ENCODE measurements around the gene KCTD1. TPM values are rescaled to one million over a fixed set of nuclear protein-coding genes. Genes with fewer than 3 reads are reported as not detected.

The KCTD1 gene
- polyA plus RNA-seq, 4 donors: 1.8 to 5.8 (median 3.2) TPM

DNA sequence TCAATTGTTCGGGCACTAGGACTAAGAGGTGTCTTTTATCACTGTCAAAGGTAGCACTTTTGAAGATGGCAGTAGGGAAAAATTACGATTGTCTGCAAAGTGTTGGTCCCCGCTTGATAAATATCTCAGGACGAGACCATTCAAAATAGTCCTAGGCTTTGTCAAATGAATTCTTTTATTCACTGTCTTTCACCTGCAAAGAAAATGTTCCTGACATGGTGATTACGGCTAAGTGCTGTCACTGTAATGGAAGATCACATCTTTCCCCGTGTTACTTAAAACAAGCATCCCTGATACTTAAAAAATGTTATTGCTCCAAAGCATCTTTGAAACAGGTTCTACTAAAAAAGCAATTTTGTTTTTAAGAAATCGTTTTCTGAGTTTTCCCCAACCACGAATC, 71.7 kb downstream of the KCTD1 start:
- DNase-seq: no peak
- Histone ChIP-seq H3K27ac (ENCODE audit: low read depth in 1 of 3, low read length in 2 of 3) (no peak overlapping the region), H3K9me3 (ENCODE audit: control insufficient read depth in 2 of 2, insufficient read depth in 1 of 2, low read depth in 1 of 2, low read length in 1 of 2) (no peaks in the 10 kb centered on the region), H3K4me1 (ENCODE audit: control insufficient read depth in 3 of 3, insufficient read depth in 2 of 3, low read depth in 1 of 3, low read length in 2 of 3) (peaks cover 0 to 13% (median 0%) of the 10 kb centered on the region in 3 donors), H3K36me3 (ENCODE audit: control insufficient read depth in 3 of 3, insufficient read depth in 2 of 3, low read depth in 1 of 3, low read length in 3 of 3) (peaks cover 0 to 6% (median 0%) of the 10 kb centered on the region in 3 donors), H3K4me3 (ENCODE audit: low read depth in 1 of 3, low read length in 3 of 3) (no peak overlapping the region), H3K27me3 (ENCODE audit: control insufficient read depth in 3 of 3, insufficient read depth in 3 of 3, low read length in 3 of 3) (no peaks in the 10 kb centered on the region)
- FAIRE-seq: no peak
- 93 to 96% (median 94%) methylated on average over 8 of the region's 8 CpGs for WGBS, 3 donors

DNA sequence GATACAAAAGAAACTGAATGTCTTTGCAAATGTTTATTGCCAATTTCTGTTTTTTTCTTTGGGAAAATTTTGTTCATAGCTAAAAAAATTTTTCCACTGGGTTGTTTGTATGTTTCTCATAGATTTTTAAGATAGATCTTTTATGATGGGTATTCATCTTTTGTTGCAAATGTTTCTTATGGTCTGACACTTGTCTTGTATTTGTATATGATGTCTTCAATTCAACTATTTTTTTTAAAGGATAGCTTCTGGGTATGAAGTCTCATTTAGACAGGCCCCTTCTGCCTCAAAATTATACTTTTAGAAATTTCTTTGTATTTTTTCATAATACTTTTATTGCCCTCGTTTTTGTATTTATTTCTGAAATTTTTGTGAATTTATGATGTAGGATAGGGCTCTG, 73.8 kb downstream of the KCTD1 start:
- peaks cover 0 to 6% (median 0%) of the 10 kb centered on the region in 3 donors for H3K36me3 ChIP-seq (ENCODE audit: control insufficient read depth in 3 of 3, insufficient read depth in 2 of 3, low read depth in 1 of 3, low read length in 3 of 3)
- H3K27me3 ChIP-seq (ENCODE audit: control insufficient read depth in 3 of 3, insufficient read depth in 3 of 3, low read length in 3 of 3): no peaks in the 10 kb centered on the region
- H3K9me3 ChIP-seq (ENCODE audit: control insufficient read depth in 2 of 2, insufficient read depth in 1 of 2, low read depth in 1 of 2, low read length in 1 of 2): no peaks in the 10 kb centered on the region
- FAIRE-seq (no peak), DNase-seq (no peak)
- no peak overlapping the region for H3K4me3 ChIP-seq (ENCODE audit: low read depth in 1 of 3, low read length in 3 of 3)
- H3K27ac ChIP-seq (ENCODE audit: low read depth in 1 of 3, low read length in 2 of 3): no peak overlapping the region
- no peaks in the 10 kb centered on the region for H3K4me1 ChIP-seq (ENCODE audit: control insufficient read depth in 3 of 3, insufficient read depth in 2 of 3, low read depth in 1 of 3, low read length in 2 of 3)
- WGBS, 3 donors: 68 to 89% (median 83%) methylated on average over 1 of the region's 1 CpG

DNA sequence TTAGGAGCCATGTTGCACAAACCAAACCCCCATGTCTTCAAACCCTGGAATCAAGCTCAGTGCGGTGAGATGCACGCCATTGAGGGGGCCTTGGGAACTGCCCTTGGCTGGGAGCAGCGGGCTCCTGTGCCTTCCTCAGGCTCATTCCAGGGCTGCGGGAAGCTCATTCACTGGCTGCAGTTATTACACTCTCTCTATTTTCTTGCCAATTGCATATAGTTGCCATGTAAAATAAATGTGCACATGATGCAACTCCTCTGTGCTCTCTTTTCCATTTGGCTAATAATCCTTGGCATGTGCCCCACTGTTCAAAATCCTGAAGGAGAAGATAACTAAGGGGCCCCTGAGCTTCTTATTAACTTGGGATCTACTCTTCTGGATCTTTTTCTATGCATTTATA, 74.7 kb downstream of the KCTD1 start:
- Histone ChIP-seq H3K27ac (ENCODE audit: low read depth in 1 of 3, low read length in 2 of 3) (no peak overlapping the region), H3K36me3 (ENCODE audit: control insufficient read depth in 3 of 3, insufficient read depth in 2 of 3, low read depth in 1 of 3, low read length in 3 of 3) (peaks cover 0 to 6% (median 0%) of the 10 kb centered on the region in 3 donors), H3K4me1 (ENCODE audit: control insufficient read depth in 3 of 3, insufficient read depth in 2 of 3, low read depth in 1 of 3, low read length in 2 of 3) (peaks cover 0 to 5% (median 0%) of the 10 kb centered on the region in 3 donors), H3K4me3 (ENCODE audit: low read depth in 1 of 3, low read length in 3 of 3) (no peak overlapping the region), H3K9me3 (ENCODE audit: control insufficient read depth in 2 of 2, insufficient read depth in 1 of 2, low read depth in 1 of 2, low read length in 1 of 2) (no peaks in the 10 kb centered on the region), H3K27me3 (ENCODE audit: control insufficient read depth in 3 of 3, insufficient read depth in 3 of 3, low read length in 3 of 3) (no peaks in the 10 kb centered on the region)
- 87 to 97% (median 91%) methylated on average over 4 of the region's 4 CpGs for WGBS, 3 donors
- DNase-seq: peak in 1 of 2 donors; percentile 38
- FAIRE-seq: no peak

DNA sequence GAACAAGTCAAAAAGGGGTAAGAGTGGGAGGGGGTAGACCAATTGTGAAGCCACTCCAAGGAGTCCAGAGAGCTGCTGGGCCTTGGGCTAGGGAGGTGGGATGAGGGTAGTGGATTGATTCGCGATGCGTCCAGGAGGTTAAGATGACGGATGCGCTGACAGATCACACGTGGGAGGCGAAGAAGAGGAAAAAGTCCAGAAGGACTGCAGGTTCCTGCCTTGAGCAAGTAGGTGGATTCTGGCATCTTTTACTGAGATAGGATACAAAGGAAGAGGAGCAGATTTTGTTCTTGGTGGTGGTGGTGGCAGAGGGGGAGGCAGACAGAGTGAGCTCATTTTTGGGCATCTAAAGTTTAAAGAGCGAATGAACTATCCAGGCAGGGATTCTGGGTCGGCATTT, 76.5 kb downstream of the KCTD1 start:
- H3K9me3 ChIP-seq (ENCODE audit: control insufficient read depth in 2 of 2, insufficient read depth in 1 of 2, low read depth in 1 of 2, low read length in 1 of 2): no peaks in the 10 kb centered on the region
- H3K4me1 ChIP-seq (ENCODE audit: control insufficient read depth in 3 of 3, insufficient read depth in 2 of 3, low read depth in 1 of 3, low read length in 2 of 3): peaks cover 0 to 5% (median 0%) of the 10 kb centered on the region in 3 donors
- no peak overlapping the region for H3K4me3 ChIP-seq (ENCODE audit: low read depth in 1 of 3, low read length in 3 of 3)
- DNase-seq: no peak
- no peak overlapping the region for H3K27ac ChIP-seq (ENCODE audit: low read depth in 1 of 3, low read length in 2 of 3)
- WGBS, 3 donors: 92 to 95% (median 94%) methylated on average over 9 of the region's 9 CpGs
- peaks cover 0 to 6% (median 0%) of the 10 kb centered on the region in 3 donors for H3K36me3 ChIP-seq (ENCODE audit: control insufficient read depth in 3 of 3, insufficient read depth in 2 of 3, low read depth in 1 of 3, low read length in 3 of 3)
- no peaks in the 10 kb centered on the region for H3K27me3 ChIP-seq (ENCODE audit: control insufficient read depth in 3 of 3, insufficient read depth in 3 of 3, low read length in 3 of 3)
- FAIRE-seq: no peak

DNA sequence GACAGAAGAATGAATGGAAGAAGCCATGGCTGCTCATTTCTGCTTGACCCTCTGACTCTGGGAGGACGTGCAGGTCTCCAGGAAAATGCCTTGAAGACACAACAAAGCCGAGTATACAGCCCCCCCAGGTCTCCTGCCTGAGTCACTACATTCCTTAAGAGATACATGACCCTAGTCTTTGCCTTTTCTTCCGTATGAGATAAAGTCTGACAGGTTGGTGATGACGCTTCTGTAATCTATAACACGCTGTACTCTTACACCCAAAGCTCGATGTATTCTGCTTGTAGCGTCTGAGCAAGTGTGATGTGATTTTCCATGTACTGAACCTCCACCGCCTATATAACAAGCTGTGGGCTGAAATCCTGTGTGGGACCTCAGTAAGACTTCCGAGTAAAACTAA, 77.3 kb downstream of the KCTD1 start:
- DNase-seq (no peak), FAIRE-seq (no peak)
- Histone ChIP-seq H3K4me1 (ENCODE audit: control insufficient read depth in 3 of 3, insufficient read depth in 2 of 3, low read depth in 1 of 3, low read length in 2 of 3) (peaks cover 0 to 5% (median 0%) of the 10 kb centered on the region in 3 donors), H3K27ac (ENCODE audit: low read depth in 1 of 3, low read length in 2 of 3) (no peak overlapping the region), H3K9me3 (ENCODE audit: control insufficient read depth in 2 of 2, insufficient read depth in 1 of 2, low read depth in 1 of 2, low read length in 1 of 2) (no peaks in the 10 kb centered on the region), H3K4me3 (ENCODE audit: low read depth in 1 of 3, low read length in 3 of 3) (no peak overlapping the region), H3K36me3 (ENCODE audit: control insufficient read depth in 3 of 3, insufficient read depth in 2 of 3, low read depth in 1 of 3, low read length in 3 of 3) (peaks cover 0 to 6% (median 0%) of the 10 kb centered on the region in 3 donors), H3K27me3 (ENCODE audit: control insufficient read depth in 3 of 3, insufficient read depth in 3 of 3, low read length in 3 of 3) (no peaks in the 10 kb centered on the region)
- 81 to 82% (median 82%) methylated on average over 9 of the region's 9 CpGs for WGBS, 3 donors

DNA sequence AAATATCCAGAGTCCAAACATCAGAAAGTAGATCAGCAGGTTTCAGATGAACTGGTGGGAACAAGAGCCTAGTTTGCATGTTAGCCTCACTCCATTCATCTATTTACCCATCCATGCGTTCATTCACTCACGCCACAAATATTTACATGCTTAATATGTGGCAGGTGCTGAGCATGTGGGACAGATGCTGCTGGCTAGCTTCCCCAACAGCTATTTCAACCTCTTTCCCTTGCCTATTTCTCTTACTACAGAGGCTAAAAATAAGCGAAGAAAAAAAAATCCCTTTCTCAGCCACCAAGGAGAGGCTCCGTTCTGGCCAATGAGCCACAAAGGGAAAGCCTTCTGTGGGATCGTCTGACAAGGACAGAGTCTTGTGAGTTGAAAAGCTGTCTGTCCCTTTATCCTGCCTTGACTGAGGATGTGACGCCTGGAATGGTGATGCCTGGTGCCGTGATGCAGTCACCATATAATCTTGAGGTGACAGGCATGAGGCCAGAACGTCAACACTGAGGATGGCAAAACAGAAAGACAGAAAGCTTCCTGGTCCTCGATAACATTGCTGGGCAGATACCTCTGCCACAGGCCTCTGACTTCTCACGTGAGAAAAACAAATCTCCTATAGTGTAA, 78.2 kb downstream of the KCTD1 start:
- Histone ChIP-seq H3K27ac (ENCODE audit: low read depth in 1 of 3, low read length in 2 of 3) (no peak overlapping the region), H3K27me3 (ENCODE audit: control insufficient read depth in 3 of 3, insufficient read depth in 3 of 3, low read length in 3 of 3) (no peaks in the 10 kb centered on the region), H3K4me1 (ENCODE audit: control insufficient read depth in 3 of 3, insufficient read depth in 2 of 3, low read depth in 1 of 3, low read length in 2 of 3) (peaks cover 0 to 5% (median 0%) of the 10 kb centered on the region in 3 donors), H3K36me3 (ENCODE audit: control insufficient read depth in 3 of 3, insufficient read depth in 2 of 3, low read depth in 1 of 3, low read length in 3 of 3) (peaks cover 0 to 3% (median 0%) of the 10 kb centered on the region in 3 donors), H3K9me3 (ENCODE audit: control insufficient read depth in 2 of 2, insufficient read depth in 1 of 2, low read depth in 1 of 2, low read length in 1 of 2) (no peaks in the 10 kb centered on the region), H3K4me3 (ENCODE audit: low read depth in 1 of 3, low read length in 3 of 3) (no peak overlapping the region)
- FAIRE-seq (no peak), DNase-seq (no peak)
- WGBS, 3 donors: 76 to 83% (median 80%) methylated on average over 10 of the region's 10 CpGs

DNA sequence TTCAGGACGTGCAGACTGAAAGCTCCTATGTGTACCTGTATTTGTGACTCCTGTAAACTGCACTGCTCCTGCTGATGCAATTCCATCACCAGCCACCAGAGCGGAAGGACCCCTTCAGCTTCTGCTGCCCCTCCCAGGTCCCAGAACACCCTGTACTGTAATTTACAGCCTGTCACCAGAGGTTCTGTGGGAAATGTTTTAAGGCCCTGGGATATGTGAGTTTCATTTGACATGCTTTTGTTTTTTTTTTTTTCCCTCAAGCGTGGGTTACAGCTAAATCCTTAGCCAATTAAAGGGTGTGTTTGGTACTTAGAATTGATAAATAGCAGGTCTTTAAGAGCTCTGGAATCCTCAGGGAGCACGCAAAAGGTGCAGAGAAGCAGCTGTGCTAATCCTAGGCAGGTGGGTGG, 79.4 kb downstream of the KCTD1 start:
- peak; percentile 20 to 67 for DNase-seq
- WGBS, 3 donors: 53 to 67% (median 61%) methylated on average over 4 of the region's 4 CpGs
- Histone ChIP-seq H3K4me1 (ENCODE audit: control insufficient read depth in 3 of 3, insufficient read depth in 2 of 3, low read depth in 1 of 3, low read length in 2 of 3) (peaks cover 0 to 5% (median 0%) of the 10 kb centered on the region in 3 donors), H3K27ac (ENCODE audit: low read depth in 1 of 3, low read length in 2 of 3) (no peak overlapping the region), H3K4me3 (ENCODE audit: low read depth in 1 of 3, low read length in 3 of 3) (no peak overlapping the region), H3K36me3 (ENCODE audit: control insufficient read depth in 3 of 3, insufficient read depth in 2 of 3, low read depth in 1 of 3, low read length in 3 of 3) (peaks cover 0 to 3% (median 0%) of the 10 kb centered on the region in 3 donors), H3K27me3 (ENCODE audit: control insufficient read depth in 3 of 3, insufficient read depth in 3 of 3, low read length in 3 of 3) (no peaks in the 10 kb centered on the region), H3K9me3 (ENCODE audit: control insufficient read depth in 2 of 2, insufficient read depth in 1 of 2, low read depth in 1 of 2, low read length in 1 of 2) (no peaks in the 10 kb centered on the region)
- no peak for FAIRE-seq

DNA sequence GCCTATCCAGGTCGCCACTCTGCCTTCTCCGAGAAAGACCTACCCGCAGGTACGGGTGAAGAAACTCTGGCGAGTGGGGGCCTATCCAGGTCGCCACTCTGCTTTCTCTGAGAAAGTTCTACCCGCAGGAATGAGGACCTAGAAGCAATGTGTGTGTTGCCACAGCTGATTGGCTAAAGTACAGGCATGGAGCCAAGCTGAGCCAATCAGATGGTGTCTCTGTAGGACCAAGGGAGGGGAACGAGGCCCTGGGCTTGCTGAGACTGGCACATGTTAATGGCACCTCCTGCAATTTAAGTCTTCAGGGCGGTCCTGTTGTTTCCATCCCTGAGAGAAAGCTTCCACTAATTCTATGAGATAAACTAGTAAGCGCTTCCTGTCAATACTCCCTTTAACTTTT, 82.3 kb downstream of the KCTD1 start:
- Histone ChIP-seq H3K4me1 (ENCODE audit: control insufficient read depth in 3 of 3, insufficient read depth in 2 of 3, low read depth in 1 of 3, low read length in 2 of 3) (peaks cover 0 to 5% (median 0%) of the 10 kb centered on the region in 3 donors), H3K27ac (ENCODE audit: low read depth in 1 of 3, low read length in 2 of 3) (no peak overlapping the region), H3K9me3 (ENCODE audit: control insufficient read depth in 2 of 2, insufficient read depth in 1 of 2, low read depth in 1 of 2, low read length in 1 of 2) (no peaks in the 10 kb centered on the region), H3K27me3 (ENCODE audit: control insufficient read depth in 3 of 3, insufficient read depth in 3 of 3, low read length in 3 of 3) (no peaks in the 10 kb centered on the region), H3K4me3 (ENCODE audit: low read depth in 1 of 3, low read length in 3 of 3) (no peak overlapping the region), H3K36me3 (ENCODE audit: control insufficient read depth in 3 of 3, insufficient read depth in 2 of 3, low read depth in 1 of 3, low read length in 3 of 3) (no peaks in the 10 kb centered on the region)
- WGBS, 3 donors: 77 to 97% (median 91%) methylated on average over 6 to 10 of the region's 10 CpGs
- no peak for DNase-seq
- no peak for FAIRE-seq

DNA sequence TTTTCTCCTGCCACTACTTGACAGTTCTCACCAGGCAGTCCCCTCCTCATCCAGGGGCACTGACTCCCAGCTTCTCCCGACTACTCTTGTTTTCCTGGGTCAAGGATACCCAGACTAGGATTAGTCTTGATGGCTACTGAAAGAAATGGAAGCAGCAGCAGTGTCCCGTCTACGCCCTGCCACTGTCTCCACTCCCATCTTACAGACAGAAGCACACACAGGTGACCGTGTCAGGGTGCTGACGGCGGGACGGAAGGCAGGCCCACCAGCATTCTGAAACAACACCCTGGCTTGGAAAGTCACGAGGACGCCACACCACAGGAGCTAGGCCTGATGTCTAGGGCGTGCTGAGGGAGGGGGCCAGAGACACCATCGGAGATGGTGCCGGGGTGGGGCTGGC, 82.9 kb downstream of the KCTD1 start:
- Histone ChIP-seq H3K9me3 (ENCODE audit: control insufficient read depth in 2 of 2, insufficient read depth in 1 of 2, low read depth in 1 of 2, low read length in 1 of 2) (no peaks in the 10 kb centered on the region), H3K4me1 (ENCODE audit: control insufficient read depth in 3 of 3, insufficient read depth in 2 of 3, low read depth in 1 of 3, low read length in 2 of 3) (peaks cover 0 to 5% (median 0%) of the 10 kb centered on the region in 3 donors), H3K4me3 (ENCODE audit: low read depth in 1 of 3, low read length in 3 of 3) (no peak overlapping the region), H3K27ac (ENCODE audit: low read depth in 1 of 3, low read length in 2 of 3) (no peak overlapping the region), H3K36me3 (ENCODE audit: control insufficient read depth in 3 of 3, insufficient read depth in 2 of 3, low read depth in 1 of 3, low read length in 3 of 3) (no peaks in the 10 kb centered on the region), H3K27me3 (ENCODE audit: control insufficient read depth in 3 of 3, insufficient read depth in 3 of 3, low read length in 3 of 3) (no peaks in the 10 kb centered on the region)
- WGBS, 3 donors: 95 to 97% (median 96%) methylated on average over 12 of the region's 12 CpGs
- FAIRE-seq (no peak), DNase-seq (no peak)
